ENCODE data around the gene RBM42. TPM values are rescaled to one million over a fixed set of nuclear protein-coding genes. Genes with fewer than 3 reads are reported as not detected.
"Not testable (repeated sequence)": the region's sequence is repeated elsewhere in the genome, so short reads cannot be mapped to it uniquely, and the experiment has no call there.

The RBM42 gene
- total RNA-seq, 1 donor from 2014 or later, result 114 TPM

- H3K4me3 ChIP-seq (ENCODE audit: low read depth, low read length), result no peak overlapping the region
- no peak for TF ChIP-seq CTCF (conservative IDR thresholded peaks at IDR 0.05; ENCODE audit: low read depth, low read length)
- no peak for DNase-seq (ENCODE audit: low read depth)
These were observed 32.9 kb upstream of the RBM42 start for GRCh38 chr19:35595928-35596327.

GRCh38 chr19:35596366-35596999 lies 32.4 kb upstream of the RBM42 start:
- DNase-seq (ENCODE audit: low read depth), result no peak
- no peak overlapping the region for H3K4me3 ChIP-seq (ENCODE audit: low read depth, low read length)
- TF ChIP-seq CTCF (conservative IDR thresholded peaks at IDR 0.05; ENCODE audit: low read depth, low read length), result no peak

- no peak for DNase-seq (ENCODE audit: low read depth)
- TF ChIP-seq CTCF (conservative IDR thresholded peaks at IDR 0.05; ENCODE audit: low read depth, low read length), result no peak
- H3K4me3 ChIP-seq (ENCODE audit: low read depth, low read length), result no peak overlapping the region
These were observed 26.9 kb upstream of the RBM42 start for GRCh38 chr19:35601971-35602370.

GRCh38 chr19:35604436-35604835 lies 24.4 kb upstream of the RBM42 start:
- not testable (repeated sequence) for H3K4me3 ChIP-seq (ENCODE audit: low read depth, low read length); DNase-seq (ENCODE audit: low read depth)

- H3K4me3 ChIP-seq (ENCODE audit: low read depth, low read length); DNase-seq (ENCODE audit: low read depth): not testable (repeated sequence)
These were observed 21.7 kb upstream of the RBM42 start for GRCh38 chr19:35607170-35607569.

- H3K4me3 ChIP-seq (ENCODE audit: low read depth, low read length), result no peak overlapping the region
- TF ChIP-seq CTCF (conservative IDR thresholded peaks at IDR 0.05; ENCODE audit: low read depth, low read length), result no peak
- DNase-seq (ENCODE audit: low read depth), result no peak
These were observed 21.2 kb upstream of the RBM42 start for GRCh38 chr19:35607661-35608060.

- DNase-seq (ENCODE audit: low read depth), result no peak
- TF ChIP-seq CTCF (conservative IDR thresholded peaks at IDR 0.05; ENCODE audit: low read depth, low read length), result no peak
- H3K4me3 ChIP-seq (ENCODE audit: low read depth, low read length), result no peak overlapping the region
These were observed 20.6 kb upstream of the RBM42 start for GRCh38 chr19:35608251-35608650.

- no peak overlapping the region for H3K4me3 ChIP-seq (ENCODE audit: low read depth, low read length)
- DNase-seq (ENCODE audit: low read depth), result no peak
- TF ChIP-seq CTCF (conservative IDR thresholded peaks at IDR 0.05; ENCODE audit: low read depth, low read length), result no peak
These were observed 18.9 kb upstream of the RBM42 start for GRCh38 chr19:35609851-35610353.

Data from epithelial cell of proximal tubule (primary cell).